Daoy (cell line): ENCODE measurements around the gene KATNB1. TPM values are rescaled to one million over a fixed set of nuclear protein-coding genes. Genes with fewer than 3 reads are reported as not detected.

Experiments used
- DNase-seq: peaks from one replicate; pipeline ENCODE4 v3.0.0-alpha.2; 2015; ENCODE audit warnings: low read depth
- total RNA-seq: library from RNA; depleted of rRNA; stranded (reverse); fragments of >200 nt; shearing (Covaris generic); gene quantifications from 2 replicates; pipeline ENCODE4 v1.2.3, GENCODE V29; 2014

Gene KATNB1
- total RNA-seq, 1 experiment from 2014 or later = 22.7 TPM

DNA sequence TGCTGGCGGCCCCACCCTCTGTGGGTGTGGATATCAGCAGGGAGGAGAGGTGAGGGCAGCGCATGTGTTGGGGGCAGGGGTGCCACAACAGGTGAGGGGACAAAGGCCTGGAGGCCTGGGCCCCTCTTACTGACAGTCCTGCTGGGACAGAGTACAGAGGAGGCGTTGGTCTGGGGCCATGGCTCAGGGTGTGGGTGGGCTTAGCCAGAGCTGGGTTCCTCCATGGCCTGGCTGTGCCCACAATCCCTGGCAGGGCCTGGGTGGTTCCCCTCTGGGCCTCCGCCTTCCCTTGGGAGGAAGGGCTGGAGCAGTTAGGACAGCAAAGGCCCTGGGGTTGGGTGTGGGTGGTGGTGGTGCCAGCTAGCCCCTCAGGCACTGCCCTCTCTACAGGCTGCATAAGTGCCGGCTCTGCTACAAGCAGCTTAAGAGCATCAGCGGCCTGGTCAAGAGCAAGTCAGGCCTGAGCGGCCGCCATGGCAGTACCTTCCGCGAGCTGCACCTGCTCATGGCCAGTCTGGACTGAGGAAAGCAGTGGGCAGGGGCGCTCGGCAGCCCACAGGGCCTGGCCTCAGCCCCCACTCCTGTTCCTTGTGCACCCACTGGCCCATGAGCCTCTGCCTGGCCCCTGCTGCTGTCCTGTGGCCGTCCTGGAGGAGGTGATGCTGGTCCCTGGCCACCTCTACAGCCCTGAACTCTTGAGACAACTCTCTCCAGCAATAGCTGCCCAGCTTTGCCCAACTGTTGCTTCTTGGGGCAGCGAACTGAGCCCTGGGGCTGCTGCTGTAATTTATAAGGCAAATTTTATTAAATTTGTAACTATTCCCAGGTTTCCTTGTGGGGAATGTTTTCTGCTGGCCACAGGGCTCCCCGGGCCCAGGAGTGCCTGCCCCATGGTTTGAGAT, 21.1 kb downstream of the KATNB1 start:
- DNase-seq = no peak

DNA sequence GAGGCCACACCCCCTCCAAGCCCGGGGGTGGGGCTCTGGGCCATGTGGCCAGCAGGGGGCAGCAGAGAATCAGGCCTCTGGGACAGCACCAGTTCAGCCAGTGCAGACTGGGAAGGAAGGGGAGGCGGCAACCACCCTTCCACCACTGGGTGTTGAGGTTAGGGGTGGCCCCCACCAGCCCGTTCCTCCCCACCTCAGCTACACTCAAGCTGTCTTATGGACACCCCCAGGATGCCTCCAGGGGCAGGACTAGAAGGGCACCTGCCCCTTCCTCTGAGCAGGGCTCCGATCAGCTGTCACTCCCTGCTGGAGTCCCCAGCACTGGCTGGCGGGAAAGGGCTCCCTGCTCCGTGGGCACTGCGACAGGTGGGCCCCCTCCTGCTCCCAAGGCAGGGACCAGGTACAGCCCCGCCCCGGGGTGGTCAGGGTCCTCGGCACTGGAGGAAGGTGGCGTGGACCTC, 21.8 kb downstream of the KATNB1 start:
- peak; percentile 70 for DNase-seq

DNA sequence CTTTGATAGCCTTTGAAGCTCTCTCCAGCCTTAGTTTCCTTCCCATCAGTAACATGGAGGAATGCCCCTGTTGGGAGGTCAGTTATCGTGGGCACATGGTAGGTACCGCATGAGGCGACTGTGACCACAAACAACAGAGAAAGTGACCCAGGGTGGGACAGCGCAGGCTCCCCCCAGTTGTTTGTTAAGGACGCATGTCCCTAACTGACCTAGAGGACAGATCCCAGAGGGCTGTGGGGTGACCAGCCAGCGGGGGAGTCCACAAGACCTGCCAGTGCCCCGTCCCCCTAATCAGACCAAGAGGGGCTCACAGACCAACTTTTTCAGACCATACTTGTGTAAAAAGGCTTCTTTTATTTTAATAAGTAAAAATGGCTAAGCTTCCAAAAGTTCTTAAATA, 22.3 kb downstream of the KATNB1 start:
- no peak for DNase-seq

DNA sequence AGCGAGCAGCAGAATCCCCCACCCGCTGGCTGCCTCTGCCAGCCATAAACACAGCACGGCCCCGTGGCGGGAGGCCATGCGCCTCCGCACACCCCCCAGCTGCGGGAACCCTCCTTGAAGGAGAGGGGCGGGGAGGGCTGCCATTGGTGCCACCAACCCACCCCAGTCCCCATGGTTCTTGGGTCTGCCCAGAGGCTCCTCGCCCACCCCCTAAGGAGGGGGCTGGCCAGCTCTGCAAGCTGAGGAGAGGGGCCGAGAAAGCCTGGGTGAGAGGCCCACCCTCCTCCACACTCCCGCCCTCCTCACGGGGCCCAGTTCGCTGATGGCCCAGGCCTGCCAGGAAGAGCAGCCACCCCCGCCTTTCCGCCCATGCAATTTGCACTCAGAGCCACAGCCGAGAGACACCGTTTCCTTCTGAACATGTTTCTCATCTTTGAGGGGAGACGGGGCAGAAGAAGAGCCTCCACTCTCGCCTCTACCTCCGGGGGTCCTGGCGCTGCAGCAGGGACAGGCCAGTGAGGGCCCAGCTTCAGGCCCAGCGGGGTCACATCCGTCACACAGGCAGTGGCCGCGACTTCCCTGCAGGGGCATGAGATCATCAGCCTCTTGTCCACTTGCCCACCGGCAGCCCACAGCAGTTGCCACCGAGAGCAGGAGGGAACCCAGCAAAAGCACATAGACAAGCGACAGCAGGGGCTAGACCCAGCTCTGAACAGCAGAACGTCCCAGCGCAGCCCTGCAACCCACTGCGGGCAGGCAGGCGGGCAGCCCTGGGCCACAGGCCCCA, 23.0 kb downstream of the KATNB1 start:
- no peak for DNase-seq

DNA sequence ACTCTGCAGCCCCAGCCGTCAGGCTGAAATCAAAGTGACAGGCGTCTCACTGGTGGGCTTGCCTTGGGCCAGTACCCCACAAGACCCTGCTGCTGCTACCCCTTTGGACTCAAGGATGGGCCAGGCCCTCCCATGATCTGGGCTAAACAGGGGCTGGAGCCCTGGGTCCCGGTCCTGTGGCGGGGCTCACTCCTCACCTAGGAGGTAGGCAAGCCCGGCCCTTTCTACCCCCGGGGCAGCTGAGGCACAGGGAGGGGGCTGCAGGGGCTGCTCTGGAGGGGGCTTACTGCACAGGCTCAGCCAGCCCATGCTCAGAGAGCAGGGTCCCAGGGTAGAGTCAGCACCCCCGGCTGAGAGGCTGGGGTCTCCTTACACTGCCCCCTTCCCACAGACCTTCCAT, 23.6 kb downstream of the KATNB1 start:
- DNase-seq = no peak

DNA sequence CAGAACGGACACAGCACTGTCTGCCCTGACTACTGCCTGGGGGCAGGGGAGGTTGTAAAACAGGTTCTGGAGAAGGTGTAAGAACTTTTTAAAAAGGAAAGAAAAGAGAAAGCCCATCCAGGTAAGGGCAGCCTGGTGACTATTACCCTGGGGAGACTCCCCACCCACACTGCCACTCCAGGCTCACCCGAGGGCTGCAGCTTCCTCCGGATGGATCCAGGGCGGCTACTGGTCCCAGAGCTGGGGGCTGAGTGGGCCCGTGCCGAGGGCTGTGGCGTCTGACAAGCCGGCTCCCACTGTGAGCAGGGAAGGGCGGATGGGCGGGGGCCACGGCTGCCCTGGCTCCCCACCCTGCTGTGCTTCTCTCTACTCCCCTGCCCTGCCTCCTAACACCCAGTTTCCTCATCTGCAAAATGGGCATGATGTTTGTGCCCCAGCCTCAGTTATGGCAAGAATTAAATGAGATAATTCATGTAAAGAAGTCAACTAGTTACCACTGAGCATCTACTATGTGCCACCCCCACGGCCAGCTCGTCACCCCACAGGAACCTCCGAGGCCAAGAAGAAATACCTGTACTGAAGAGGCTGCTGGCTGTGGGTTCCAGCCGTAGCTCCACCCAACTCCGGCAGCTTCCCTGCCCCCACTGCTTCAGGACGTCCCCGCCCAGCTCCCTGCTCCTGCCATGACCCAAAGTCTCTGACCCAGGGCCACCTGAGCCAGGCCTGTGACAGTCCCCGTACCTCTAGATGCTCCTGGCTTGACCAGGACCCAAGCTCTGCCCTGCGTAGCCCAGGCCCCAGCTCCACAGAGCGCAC, 24.2 kb downstream of the KATNB1 start:
- no peak for DNase-seq

- no peak for DNase-seq
Observed at GRCh38 chr16:57760357-57761160, 25.0 kb downstream of the KATNB1 start.

GRCh38 chr16:57761301-57761700, 25.7 kb downstream of the KATNB1 start:
- DNase-seq = no peak

DNA sequence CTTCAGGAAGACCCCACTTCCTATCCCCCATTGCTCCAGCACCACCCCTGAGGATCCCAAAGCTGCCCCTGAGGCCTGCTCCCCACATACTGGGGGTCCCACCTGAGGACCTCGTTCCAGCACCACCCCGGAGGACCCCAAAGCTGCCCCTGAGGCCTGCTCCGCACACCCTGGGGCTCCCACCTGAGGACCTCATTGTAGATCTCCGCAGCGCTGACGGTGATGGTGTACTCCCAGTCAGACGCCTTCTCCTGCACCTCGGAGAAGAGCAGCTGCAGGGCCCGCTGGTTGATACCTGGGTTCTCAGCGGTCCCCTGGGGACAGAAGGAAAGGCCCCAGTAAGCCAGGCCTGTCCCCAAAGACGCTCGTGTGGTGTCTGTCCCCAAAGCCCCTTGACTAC, 26.4 kb downstream of the KATNB1 start:
- no peak for DNase-seq

- no peak for DNase-seq
Observed at GRCh38 chr16:57762365-57763040, 26.9 kb downstream of the KATNB1 start.

GRCh38 chr16:57763285-57764005, 27.9 kb downstream of the KATNB1 start:
- no peak for DNase-seq

DNA sequence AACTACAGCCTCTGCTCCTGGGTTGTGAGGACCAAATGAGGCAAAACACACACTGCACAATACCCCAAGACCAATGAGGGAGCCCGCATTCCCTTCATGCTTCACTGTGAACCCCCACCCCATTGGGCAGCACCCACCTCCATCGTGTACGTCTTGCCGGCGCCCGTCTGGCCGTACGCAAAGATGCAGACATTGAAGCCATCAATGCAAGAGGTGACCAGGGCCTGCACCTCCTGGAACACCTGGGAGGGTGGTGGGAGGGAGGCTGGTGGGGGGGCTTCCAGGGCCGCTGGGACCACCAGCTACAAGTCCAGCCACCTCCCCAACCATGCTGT, 28.4 kb downstream of the KATNB1 start:
- no peak for DNase-seq

GRCh38 chr16:57764341-57765159, 29.0 kb downstream of the KATNB1 start:
- DNase-seq = peak; percentile 85

DNA sequence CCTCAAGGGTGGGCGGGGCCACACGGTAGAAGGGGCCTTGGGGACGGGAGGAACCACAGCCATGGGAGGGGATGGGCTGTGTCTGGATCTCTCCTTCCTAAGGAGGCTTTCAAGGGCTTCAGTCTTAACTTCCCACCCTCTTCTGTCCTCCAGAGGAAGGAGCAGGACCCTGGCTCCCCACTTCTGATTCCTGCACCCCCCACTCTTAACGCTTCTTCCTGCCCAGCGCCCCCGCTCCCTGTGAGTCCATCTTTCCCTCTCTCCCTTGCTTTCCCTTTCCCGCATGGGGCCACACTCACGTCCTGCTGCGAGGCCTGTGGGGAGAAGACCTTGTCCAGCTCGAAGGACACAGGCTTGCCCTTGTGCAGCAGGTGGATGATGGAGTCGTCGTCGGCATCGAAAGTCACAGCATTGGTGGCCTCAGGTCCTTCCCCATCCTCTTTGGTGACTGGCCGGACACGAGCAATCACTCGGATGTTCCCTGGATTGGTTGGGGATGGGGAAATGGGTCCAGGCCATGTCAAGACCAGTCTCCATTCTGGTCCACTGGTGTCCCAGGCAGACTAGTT, 29.7 kb downstream of the KATNB1 start:
- DNase-seq = no peak

- no peak for DNase-seq
Observed at GRCh38 chr16:57766714-57767348, 31.3 kb downstream of the KATNB1 start.

DNA sequence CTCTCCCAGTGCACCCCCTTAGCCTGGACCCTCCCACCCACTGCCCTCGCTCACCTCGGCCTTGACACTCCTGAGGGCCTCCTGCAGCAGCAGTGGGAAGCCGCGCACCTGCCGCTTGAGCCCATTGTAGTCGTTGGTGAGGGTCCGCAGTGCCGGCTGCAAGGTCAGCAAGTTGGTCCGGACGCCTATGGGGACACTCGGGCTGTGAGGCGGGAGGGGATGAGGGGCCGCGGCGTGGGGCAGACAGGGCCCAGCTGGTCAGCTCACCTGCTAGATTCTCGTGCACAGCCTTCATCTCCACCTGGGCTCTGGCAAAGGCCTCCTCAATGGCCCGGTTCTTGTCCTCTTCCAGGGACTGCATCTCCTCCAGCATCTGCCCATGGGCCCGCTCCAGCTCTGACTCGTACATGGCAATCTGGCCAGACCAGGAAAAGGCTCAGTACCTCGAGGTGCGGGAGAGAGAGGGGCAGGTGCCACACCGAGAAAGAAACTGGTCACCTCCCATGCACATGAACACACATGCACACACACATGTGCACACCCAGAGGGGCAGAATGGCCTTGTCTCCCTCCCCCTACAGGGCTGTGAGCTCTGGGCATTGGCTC, 34.1 kb downstream of the KATNB1 start:
- no peak for DNase-seq

DNA sequence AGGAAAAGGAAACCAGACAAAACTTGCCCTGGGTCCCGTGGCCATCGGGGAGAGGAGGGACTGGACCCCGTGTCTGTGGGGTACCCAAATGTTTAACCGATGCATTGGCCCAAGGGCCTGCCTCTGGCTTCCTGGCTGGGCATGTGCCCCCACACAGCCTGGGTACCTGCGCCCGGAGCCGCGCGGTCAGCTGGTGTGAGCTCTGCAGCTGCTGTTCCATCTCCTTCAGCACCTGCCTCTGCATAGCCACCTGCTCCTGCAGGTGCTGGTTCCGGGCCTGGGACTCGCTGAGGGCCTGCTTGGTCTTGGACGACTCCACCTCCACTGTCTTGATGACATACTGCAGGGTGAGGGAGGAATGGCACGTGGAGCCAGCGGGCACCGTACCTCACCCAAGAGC, 34.8 kb downstream of the KATNB1 start:
- DNase-seq = no peak
